GF-D8 (cell line): ENCODE measurements around the gene PIP4K2A.
"Not testable (repeated sequence)": the region's sequence is repeated elsewhere in the genome, so short reads cannot be mapped to it uniquely, and the experiment has no call there.

Experiments used
- DNase-seq: peaks from one replicate; lab custom pipeline; 2025; lab: John Stamatoyannopoulos, UW

The PIP4K2A gene

GRCh38 chr10:22554461-22555182 lies 159.8 kb downstream of the PIP4K2A start:
- no peak for DNase-seq

GRCh38 chr10:22553452-22553995 lies 160.9 kb downstream of the PIP4K2A start:
- no peak for DNase-seq

GRCh38 chr10:22552888-22553378 lies 161.4 kb downstream of the PIP4K2A start:
- no peak for DNase-seq

DNA sequence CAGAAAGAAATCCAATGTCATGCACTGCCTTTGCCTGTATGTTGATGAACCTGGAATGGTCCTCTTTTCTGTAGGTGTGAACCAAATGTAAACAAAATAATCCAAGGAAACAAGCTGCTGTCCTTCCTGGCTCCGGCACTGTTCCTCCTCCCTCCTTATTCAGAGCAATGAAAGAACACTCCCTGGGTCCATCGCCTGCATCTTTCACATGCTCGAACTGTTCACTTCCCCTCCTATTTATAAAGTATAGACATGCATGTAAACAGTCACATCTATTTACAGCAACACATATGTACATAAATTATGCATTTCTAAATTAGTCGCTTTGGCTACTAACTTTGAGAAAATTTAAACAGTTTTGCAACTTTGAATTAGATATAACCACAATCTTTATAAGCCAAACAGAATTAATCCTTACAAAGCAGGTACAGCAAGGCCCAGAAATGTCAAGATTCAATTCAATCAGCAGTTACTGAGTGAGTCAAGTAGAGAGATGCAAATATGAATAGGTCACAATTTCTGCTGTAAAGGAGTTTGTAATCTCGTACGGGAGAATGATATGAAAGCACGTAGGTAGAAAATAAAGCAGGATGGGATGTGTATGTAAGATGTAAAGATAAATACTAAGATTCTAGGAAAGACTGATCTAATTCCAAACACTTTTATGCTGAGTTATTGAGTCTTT lies 162.6 kb downstream of the PIP4K2A start:
- no peak for DNase-seq

- DNase-seq: no peak
Measured at GRCh38 chr10:22550732-22551131, 163.6 kb downstream of the PIP4K2A start.

GRCh38 chr10:22548344-22548743 lies 166.0 kb downstream of the PIP4K2A start:
- DNase-seq: no peak

GRCh38 chr10:22545643-22546042 lies 168.7 kb downstream of the PIP4K2A start:
- no peak for DNase-seq

DNA sequence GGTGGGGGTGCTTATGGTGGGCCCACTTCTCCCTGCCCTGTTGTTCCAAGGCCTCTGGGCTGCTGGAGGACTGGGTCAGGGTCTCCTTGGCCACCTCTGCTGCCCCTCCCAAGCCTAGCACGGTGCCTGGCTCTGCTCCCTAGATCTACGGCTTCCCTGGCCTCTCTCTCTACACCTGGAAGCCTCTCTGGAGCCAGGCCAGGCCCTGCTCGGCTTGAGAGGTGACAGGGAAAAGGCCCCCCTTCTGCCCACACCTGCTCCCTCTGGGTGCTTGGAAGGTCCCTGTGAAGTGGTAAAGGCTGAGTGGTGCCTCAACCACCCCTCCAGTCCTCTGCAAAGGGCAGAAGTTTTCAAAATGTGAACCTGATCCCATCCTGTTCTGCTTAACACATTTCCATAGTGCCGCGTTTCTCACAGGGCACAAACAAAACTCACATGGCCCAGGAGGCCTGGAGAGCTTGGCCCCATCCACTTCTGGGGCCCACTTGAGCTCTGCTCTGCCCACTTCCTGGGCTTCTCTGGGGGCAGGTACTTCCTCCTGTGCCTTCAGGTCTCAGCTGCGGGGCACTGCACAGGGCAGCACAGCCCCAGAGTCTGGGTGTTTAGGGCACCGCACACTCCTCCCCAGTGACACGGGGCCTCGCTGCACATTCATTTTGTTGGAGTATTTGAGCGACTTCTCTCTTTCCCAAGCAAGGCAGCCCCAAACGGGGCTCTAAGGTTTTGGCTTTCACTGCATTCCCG lies 169.9 kb downstream of the PIP4K2A start:
- DNase-seq: no peak

DNA sequence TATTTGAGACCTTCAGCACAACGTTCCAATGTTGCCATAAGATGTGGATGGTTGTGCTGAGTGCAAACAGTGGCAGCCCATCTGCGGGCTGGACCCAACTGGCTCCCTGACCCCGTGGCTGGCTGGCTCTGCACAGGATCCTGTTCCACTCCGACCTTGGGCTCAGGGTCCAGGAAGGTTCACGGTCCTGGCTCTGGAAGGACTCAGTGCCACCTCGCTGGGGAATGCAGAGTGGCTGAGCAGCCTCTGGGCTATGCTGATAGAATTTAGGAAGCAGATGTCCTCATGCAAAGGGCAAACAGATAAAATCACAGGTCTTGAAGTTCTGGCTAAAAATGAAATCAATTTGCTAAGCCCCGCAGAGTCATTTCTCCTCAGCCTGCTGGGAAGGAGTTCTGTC lies 171.6 kb downstream of the PIP4K2A start:
- no peak for DNase-seq

GRCh38 chr10:22541900-22542299 lies 172.5 kb downstream of the PIP4K2A start:
- no peak for DNase-seq

DNA sequence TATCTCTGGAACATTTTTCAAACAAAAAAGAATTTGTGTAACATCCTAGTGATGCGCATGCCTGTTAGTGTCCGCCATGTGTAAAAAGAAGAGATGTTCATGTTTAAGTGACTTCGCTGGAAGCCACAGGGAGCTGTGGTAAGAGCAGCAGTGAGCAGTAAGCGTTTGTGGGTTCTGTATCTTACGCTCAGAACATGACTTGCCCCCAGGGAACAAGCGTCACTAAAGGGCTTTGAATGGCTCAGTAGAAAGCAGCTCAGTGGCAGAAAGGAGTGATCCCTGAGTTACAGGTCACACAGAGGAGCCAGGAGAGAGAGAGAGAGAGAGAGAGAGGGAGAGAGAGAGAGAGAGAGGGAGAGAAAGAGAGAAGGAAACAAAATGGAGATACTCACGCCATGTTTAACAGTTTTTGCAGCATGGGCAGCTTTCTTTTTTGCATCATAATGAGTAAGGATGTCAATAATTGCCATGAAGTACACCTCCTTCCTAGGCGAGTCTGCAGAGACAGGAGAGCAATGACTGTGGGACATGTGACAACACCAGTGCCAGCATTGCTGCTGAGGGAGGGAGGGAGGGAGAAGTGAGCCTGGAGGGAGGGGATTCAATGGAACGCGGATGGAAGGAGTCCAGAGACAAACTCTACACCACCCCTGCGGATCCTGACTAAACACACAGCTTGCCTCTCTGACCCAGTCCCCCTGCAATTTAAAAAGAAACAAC lies 174.6 kb downstream of the PIP4K2A start:
- no peak for DNase-seq

DNA sequence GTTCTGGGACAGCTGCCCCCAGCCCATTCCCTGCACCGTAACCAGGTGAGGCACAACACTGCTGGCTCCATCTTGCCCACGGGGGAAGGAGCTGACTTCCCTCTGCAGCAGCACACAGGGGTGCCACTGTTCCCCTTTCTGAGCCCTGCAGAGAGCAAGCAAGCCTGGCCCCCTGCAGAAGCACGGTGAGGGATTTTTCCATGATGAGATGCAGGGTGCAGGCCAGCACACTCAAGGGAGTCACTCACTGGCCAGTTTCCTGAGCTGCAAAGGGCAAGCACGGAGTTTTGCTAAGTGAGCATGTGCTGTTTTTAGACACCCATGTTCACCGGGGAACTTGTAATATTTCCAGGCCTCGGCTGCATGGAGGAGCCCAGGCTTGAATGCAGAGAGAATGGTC lies 176.6 kb downstream of the PIP4K2A start:
- no peak for DNase-seq

GRCh38 chr10:22536620-22537019 lies 177.8 kb downstream of the PIP4K2A start:
- no peak for DNase-seq

DNA sequence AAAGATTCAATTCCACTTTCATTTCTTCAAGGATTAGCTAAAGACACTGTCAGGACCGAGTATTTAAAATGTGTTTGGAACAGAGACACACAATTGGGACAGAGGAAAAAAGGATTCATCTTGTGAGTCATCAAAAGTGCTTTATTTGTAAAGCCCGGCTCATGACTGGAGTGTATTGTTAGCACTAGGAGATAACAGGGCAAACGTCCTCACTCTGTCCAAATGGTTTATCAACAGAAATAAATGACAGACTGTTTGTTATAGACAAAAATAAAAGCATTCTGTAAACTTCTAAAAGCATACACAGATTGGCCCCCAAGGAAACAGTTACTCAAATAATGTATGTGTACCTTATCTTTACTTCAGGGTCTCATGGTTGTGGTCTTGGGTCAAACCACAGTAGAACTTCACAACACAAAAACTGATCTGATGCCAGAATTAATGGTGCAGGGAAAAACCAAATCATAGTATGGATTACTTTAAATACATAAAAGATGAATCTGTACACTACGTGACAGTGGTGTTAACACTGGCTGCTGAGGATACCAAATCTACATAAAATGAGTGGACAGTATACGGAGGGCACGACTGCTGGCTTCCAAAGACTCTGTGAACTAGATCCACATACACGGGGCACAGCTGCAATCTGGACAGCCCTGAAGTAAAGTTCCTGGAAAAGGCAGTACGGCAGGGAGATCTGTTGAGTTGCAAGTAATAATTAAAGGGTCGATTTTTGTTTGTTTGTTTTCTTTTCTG lies 179.4 kb downstream of the PIP4K2A start:
- DNase-seq: no peak

DNA sequence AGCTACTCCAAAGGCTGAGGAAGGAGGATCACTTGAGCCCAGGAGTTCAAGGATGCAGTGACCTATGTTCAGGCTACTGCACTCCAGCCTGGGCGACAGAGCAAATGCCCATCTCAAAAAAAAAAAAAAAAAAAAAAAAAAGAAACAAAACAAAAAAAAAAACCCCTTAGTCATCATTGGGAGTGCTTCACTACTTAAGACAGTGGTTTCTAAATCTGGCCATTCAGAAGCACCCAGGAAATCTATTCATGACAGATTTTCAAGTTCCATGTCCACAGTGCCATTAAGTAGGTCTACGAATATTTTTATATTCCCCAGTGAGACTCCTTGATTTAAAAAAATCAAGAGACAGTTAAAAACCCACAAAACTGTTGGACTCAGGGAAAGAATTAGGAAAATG lies 182.9 kb downstream of the PIP4K2A start:
- no peak for DNase-seq

GRCh38 chr10:22531008-22531407 lies 183.4 kb downstream of the PIP4K2A start:
- DNase-seq: no peak

GRCh38 chr10:22527520-22527919 lies 186.9 kb downstream of the PIP4K2A start:
- no peak for DNase-seq

- not testable (repeated sequence) for DNase-seq
Measured at GRCh38 chr10:22524333-22524732, 190.0 kb downstream of the PIP4K2A start.

DNA sequence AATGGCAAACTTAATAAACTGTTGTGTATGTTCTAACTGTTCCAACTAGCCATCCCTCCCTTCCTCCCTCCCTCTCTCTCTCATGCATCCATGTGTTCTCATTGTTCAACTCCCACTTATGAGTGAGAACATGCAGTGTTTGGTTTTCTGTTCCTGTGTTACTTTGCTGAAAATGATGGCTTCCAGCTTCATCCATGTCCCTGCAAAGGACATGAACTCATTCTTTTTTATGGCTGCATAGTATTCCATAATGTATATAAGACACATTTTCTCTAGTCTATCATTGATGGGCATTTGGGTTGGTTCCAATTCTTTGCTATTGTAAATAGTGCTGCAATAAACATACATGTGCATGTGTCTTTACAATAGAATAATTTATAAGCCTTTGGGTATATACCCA lies 193.7 kb downstream of the PIP4K2A start:
- not testable (repeated sequence) for DNase-seq

- no peak for DNase-seq
Measured at GRCh38 chr10:22518167-22518724, 196.1 kb downstream of the PIP4K2A start.

GRCh38 chr10:22515009-22515408 lies 199.4 kb downstream of the PIP4K2A start:
- no peak for DNase-seq
